Measurements from ENCODE around the gene CYP3A4.
A peak's percentile ranks its signal among the peaks of the same experiment; 100 is the strongest.

Gene CYP3A4

DNA sequence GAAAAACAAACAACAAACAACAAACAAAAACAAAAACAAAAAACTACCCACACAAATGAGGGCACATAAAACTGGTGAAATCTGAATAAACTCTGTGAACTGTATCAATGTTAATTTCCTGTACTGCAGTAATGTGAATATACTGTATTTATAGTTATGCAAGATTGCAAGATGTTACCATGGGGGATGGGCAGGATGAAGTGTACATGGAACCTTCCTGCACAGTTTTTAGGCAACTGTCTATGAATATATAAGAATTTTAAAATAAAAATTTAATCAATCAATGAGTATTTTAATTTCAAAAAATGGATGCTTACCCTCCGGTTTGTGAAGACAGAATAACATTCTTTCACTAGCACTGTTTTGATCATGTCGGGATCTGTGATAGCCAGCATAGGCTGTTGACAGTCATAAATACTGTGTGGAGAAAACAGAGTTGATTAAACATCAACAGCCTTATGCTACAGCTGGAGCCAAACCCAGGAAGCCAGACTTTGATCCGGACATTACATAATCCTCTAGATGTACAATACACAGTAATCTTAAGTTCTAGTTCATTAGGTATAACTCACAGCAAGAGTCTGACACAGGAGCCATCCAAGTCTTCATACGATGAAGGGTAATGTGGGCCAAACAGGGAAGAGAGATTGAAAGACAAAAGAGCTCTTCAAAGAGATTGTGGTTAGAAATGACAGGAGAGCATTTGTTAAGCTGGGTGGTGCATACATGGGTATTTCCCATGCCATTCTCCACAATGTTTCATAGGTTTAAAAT, 63.8 kb downstream of the CYP3A4 start:
- no peak for DNase-seq

DNA sequence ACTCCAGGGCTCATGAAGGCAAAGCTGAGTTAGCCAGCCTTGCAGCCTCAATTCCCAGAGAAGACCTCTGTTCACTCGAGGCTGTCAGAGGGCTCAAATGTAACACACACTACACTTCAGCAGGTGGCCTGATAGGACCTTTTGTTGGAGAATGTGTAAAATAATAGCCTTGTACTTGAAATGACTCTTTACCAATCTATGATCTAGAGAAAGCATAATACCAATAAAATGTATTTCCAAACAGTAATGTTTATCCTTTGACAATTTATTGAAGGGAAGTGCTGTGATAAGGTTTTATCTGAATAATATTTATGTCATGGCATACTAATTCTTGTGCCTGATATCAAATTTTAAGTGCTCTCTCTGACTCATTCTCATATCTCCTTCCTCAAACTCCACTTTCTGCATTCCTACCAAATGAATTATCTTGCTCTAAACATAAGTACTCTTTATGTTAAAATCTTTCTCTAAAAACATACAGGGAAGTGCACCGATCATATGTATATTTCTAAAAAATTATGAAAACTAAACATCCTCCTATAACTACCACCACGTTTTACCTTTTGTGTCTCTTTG, 69.9 kb downstream of the CYP3A4 start:
- DNase-seq, result no peak

DNA sequence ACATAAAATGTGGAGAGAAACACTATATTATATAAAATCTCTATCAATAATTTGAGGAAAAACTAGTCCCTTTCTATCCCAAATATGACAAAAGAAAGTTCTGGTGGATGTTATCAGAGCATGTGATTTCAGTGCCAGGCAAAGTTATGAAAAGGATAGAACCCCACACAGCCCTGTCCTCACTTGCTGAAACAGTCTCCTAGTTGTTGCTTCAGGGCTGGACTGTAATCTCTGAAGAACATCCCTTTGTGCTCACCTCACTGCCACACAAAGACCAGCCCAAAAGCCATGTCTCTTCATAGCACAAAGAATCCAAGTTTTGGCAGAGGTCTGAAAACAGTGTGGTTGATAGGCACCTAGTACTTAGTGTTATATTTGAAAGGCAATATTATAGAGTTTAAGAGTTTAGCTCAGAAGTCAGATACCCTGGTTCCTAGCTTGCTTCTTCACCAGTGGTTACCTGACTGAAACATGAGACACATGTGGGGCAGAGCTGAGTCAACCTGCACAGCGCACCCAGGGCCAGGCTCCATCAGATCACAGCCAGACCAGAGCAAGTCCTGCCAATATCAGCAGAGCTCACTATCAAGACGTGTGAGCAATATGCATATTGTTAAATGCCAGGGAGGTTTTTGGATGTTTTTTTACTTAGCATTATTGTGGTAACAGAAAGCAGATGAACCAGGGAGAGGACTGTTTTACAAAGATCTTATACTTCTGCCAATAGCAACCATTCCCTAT, 74.0 kb downstream of the CYP3A4 start:
- no peak for DNase-seq

DNA sequence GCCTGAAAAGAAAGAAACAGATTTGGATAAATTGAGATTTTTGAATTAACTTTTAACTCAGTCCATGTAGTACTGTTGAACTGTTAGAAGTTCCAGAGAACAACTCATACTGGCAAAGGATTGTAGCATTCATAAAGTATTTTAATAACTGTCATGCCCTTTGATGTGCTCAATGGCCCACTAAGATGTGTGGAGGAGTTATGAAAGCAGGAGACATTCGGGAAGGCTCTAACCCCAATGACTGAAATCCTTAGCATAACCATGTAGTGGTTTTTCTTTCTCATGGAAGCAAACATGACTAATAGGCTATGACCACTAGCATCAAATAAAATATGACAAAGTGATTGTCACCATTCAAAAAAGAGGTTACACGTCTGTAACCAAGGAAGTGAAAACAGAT, 74.7 kb downstream of the CYP3A4 start:
- DNase-seq, result no peak

DNA sequence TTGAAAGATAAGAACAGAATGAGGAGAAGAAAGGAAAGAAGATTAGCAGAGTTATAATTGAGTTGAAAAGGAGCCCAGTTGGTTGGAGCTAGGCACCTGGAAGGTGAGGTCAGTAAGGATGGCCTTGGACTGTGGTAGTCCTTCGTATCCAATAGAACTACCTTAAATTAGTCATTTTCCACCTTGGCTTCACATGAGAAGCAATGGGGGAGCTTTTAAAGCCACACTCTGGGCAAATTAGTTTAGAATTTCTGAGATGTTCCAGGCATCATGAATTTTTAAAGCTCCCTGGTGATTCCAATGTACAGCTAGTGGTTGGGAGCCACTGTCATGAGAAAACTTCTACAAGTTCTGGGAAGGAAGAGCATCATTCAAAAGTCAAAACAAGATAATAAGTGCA, 76.9 kb downstream of the CYP3A4 start:
- DNase-seq, result peak; percentile 74
